ENCODE measurements around the gene CD33.

Gene CD33

GRCh38 chr19:51274049-51274770, 49.3 kb downstream of the CD33 start:
- H3K4me3 ChIP-seq (replicated peaks; ENCODE audit: low read depth, low read length) = no peak overlapping the region
- TF ChIP-seq, protein P1, sequence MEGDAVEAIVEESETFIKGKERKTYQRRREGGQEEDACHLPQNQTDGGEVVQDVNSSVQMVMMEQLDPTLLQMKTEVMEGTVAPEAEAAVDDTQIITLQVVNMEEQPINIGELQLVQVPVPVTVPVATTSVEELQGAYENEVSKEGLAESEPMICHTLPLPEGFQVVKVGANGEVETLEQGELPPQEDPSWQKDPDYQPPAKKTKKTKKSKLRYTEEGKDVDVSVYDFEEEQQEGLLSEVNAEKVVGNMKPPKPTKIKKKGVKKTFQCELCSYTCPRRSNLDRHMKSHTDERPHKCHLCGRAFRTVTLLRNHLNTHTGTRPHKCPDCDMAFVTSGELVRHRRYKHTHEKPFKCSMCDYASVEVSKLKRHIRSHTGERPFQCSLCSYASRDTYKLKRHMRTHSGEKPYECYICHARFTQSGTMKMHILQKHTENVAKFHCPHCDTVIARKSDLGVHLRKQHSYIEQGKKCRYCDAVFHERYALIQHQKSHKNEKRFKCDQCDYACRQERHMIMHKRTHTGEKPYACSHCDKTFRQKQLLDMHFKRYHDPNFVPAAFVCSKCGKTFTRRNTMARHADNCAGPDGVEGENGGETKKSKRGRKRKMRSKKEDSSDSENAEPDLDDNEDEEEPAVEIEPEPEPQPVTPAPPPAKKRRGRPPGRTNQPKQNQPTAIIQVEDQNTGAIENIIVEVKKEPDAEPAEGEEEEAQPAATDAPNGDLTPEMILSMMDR (IDR thresholded peaks at IDR 0.05; ENCODE audit: low read depth, low read length, missing control alignments) = no peak
- no peak for DNase-seq (ENCODE audit: extremely low read depth, low read depth)

- H3K4me3 ChIP-seq (replicated peaks; ENCODE audit: low read depth, low read length) = no peak overlapping the region
- TF ChIP-seq, protein P1 (IDR thresholded peaks at IDR 0.05; ENCODE audit: low read depth, low read length, missing control alignments) = no peak
- no peak for DNase-seq (ENCODE audit: extremely low read depth, low read depth)
Observed at GRCh38 chr19:51277112-51277511, 52.2 kb downstream of the CD33 start.

DNA sequence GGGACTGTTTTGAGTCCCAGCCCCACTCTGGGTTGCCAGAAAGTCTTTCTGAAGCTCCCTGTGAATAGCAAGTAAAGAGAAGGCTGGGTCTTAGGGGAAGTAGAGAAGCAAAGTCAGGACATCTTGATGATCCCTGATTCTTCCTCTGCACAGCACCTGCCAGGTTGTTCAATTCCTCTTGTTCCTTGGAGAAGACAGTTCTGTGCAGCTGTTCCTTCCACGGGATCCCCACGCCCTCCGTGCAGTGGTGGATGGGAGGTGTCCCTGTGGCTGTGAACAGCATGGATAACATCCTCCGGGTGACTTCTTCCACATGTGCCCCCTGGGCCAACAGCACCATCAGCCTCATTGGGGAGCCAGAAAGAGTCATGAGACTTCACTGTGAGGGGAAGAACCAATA, 57.5 kb downstream of the CD33 start:
- no peak overlapping the region for H3K4me3 ChIP-seq (replicated peaks; ENCODE audit: low read depth, low read length)
- TF ChIP-seq, protein P1 (IDR thresholded peaks at IDR 0.05; ENCODE audit: low read depth, low read length, missing control alignments) = no peak
- no peak for DNase-seq (ENCODE audit: extremely low read depth, low read depth)

DNA sequence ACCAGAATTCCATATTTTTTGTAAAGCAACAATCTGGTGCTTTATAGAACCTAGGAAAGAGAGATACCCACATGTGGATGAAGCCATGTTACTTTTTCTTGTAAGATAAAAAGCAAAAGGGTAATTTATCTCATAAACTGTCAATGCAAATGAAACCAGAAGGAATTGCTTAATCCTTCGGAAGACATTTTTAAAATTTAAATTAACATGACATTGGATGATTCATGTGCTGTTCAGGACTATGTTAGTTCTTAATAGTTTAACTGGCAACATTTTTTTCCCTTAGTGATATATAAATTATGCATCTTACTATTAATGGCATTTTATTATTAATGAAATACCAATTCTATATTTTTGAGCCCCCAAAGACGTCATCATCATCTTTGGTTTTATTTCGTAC, 60.8 kb downstream of the CD33 start:
- H3K4me3 ChIP-seq (replicated peaks; ENCODE audit: low read depth, low read length) = no peak overlapping the region
- DNase-seq (ENCODE audit: extremely low read depth, low read depth) = no peak
- TF ChIP-seq, protein P1 (IDR thresholded peaks at IDR 0.05; ENCODE audit: low read depth, low read length, missing control alignments) = no peak
